Heart right ventricle (tissue), 16 donors: ENCODE measurements around the gene MRPS26. TPM values are rescaled to one million over a fixed set of nuclear protein-coding genes. Genes with fewer than 3 reads are reported as not detected.

ENCODE experiments used
- ATAC-seq, 8 donors: fragments of 200-7000 bp; cut with Tn5 transposase; one replicate each; pipeline ENCODE4 v1.9.1; 2020; ENCODE audit warnings: mild to moderate bottlenecking in 8 of 8, moderate library complexity in 8 of 8, moderate number of reproducible peaks in 1 of 8
- DNase-seq, 2 donors: peaks; one replicate each; pipeline ENCODE4 v3.0.0-alpha.2; 2020
- H3K27ac ChIP-seq, 10 donors: fragments of 200-600 bp; sonication (generic) in 2 of 10; one replicate each; pipeline versions ENCODE4 v1.5.0 to v1.8.0; 2020 to 2022; ENCODE audit warnings: mild to moderate bottlenecking in 3 of 10
- H3K27me3 ChIP-seq, 7 donors: fragments of 200-600 bp; one replicate each; pipeline ENCODE4 v1.8.0; 2021 to 2022; ENCODE audit warnings: mild to moderate bottlenecking in 2 of 7
- H3K36me3 ChIP-seq, 9 donors: fragments of 200-600 bp; sonication (generic) in 1 of 9; one replicate each; pipeline versions ENCODE4 v1.5.0 to v1.8.0; 2020 to 2022; ENCODE audit warnings: mild to moderate bottlenecking in 2 of 9
- H3K4me1 ChIP-seq, 9 donors: fragments of 200-600 bp; sonication (generic) in 1 of 9; one replicate each; pipeline versions ENCODE4 v1.5.0 to v1.8.0; 2020 to 2022; ENCODE audit warnings: mild to moderate bottlenecking in 4 of 9
- H3K4me3 ChIP-seq, 10 donors: fragments of 200-600 bp; sonication (generic) in 2 of 10; one replicate each; pipeline versions ENCODE4 v1.5.0 to v1.8.0; 2020 to 2022; ENCODE audit warnings: mild to moderate bottlenecking in 7 of 10, moderate library complexity in 2 of 10
- H3K9me3 ChIP-seq, 11 donors: fragments of 200-600 bp in 10 of 11; sonication (generic) in 2 of 11; one replicate each; pipeline versions ENCODE4 v1.5.0 to v1.8.0; 2013 to 2022; ENCODE audit warnings: mild to moderate bottlenecking in 2 of 11, control low read depth in 1 of 11, moderate library complexity in 1 of 11
- CTCF ChIP-seq, 9 donors: fragments of 200-600 bp; sonication (generic) in 2 of 9; IDR thresholded peaks; one replicate each; pipeline versions ENCODE4 v1.5.0 to v1.8.0; 2021 to 2022; ENCODE audit warnings: antibody characterized with exemption in 9 of 9, mild to moderate bottlenecking in 5 of 9, moderate library complexity in 1 of 9
- WGBS, 2 donors: extraction: QIAGEN DNeasy Blood & Tissue Kit; methylation state at CpG; one replicate each; pipeline ENCODE4 v1.1.7; 2013; ENCODE audit warnings: inconsistent platforms in 1 of 2; 5-methylcytosine and 5-hydroxymethylcytosine counted together
- intact Hi-C, 10 donors: fragments of 100-400 bp; cut with DNase I; formaldehyde crosslinking; loops; one replicate each; pipeline versions ENCODE4 v1.11.1 to v1.14.2; 2022
- polyA plus RNA-seq, 2 donors: library from polyadenylated mRNA; stranded (reverse); fragments of 200-250 nt; gene quantifications; one replicate each; pipeline ENCODE4 v1.2.3, GENCODE V29; 2013
- total RNA-seq, 10 donors: library from RNA; stranded (reverse); fragmentation: NEBNext Ultra II Directional in 3 of 10; extraction: Animal tissue kit (Norgen Biotek cat#: 25700) in 3 of 10; gene quantifications; one replicate each; pipeline versions ENCODE4 v1.2.1 to v1.2.4, GENCODE V29; 2021 to 2023
- donor health status: Arrhythmogenic right ventricular cardiomyopathy.
- donor health status: ischemic (EF 13 %, LVEDD 7.1; RV severe dilation, severe dysfunction).
- donor health status: healthy with polysubstance abuse.
- donor health status: DM: no; HTN: yes; CAD: no.
- donor health status: DM: no; HTN: no; CAD: no.
- donor health status: ischemic (EF 25% LVEDD 6.9; RV normal size, moderate dysfunction).
- donor health status: ischemic (EF 25% LVEDD 5.7; RV mildly dilated, moderate dysfunction).
- donor health status: healthy.
- donor health status: DM: yes; HTN: yes; CAD: no.
- donor health status: Ischemic cardiomyopathy.
- donor health status: ischemic (EF 35%, LVEDD 5.7; RV mildly dilated, moderate dysfunction).
- donor health status: nonischemic (EF 11% LVEDD 7.7; RV severe dilation, severe dysfunction).
- donor health status: DM: yes; HTN: yes; CAD: no.
- donor health status: PGD.
- donor health status: ischemic (EF 29% LVEDD 5.4; RV normal size, mild dysfunction).
- donor health status: nonischemic (EF 23%, LVEDD 6.1; RV moderate dilation, normal function).

The MRPS26 gene
- total and polyA plus RNA-seq, 12 donors = 39.1 to 119 (median 52.4) TPM

- intact Hi-C loops = no loop called here
- ATAC-seq = no peak
- Histone ChIP-seq H3K4me3 (peak overlapping the region in 1 of 10 donors; percentile 52), H3K27me3 (peaks cover 0 to 53% (median 38%) of the 10 kb centered on the region in 7 donors), H3K9me3 (no peaks in the 10 kb centered on the region), H3K27ac (no peak overlapping the region), H3K36me3 (no peaks in the 10 kb centered on the region), H3K4me1 (peaks cover 0 to 16% (median 0%) of the 10 kb centered on the region in 9 donors)
- WGBS, 2 donors = 58 to 71% methylated on average over 10 of the region's 10 CpGs
- no peak for TF ChIP-seq CTCF (IDR thresholded peaks at IDR 0.05)
- DNase-seq = no peak
Observed at GRCh38 chr20:3093861-3094361, 48.1 kb downstream of the MRPS26 start.

DNA sequence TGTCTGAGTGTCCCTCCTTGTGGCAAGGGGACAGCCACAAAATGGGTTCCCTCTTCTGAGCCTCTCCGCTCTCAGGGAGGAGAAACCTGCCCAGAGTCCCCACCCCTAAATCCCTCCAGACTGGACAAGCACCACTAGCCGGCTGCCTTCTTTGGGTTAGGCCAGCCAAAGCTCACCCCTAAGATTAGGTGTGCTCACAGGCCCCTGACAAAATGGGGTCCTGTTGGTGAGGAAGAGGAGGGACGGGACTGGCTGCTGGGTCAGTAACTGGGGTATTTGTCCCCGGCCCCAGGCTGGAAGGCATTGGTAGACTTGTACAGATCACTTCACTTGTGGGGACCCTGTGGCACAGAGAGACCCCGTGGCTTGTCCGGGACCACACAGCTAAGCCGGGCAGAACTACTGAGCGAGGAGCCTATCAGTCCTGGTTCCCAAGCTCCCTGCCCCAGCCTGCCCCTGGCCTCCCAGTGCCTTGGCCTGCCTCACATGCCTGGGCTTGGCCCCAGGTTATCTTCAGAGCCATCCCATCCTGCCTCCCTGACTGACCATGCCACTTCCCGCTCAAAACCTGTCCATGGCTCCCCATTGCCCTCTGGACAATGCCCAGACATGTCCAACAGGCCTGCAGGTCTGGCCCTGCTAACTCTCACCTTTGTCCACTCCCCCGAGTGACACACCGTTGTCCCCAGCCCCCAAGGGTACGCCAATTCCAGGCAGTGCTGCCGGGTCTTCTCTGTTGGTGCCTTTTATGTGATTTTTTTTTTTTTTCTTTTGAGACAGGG, 49.2 kb downstream of the MRPS26 start:
- peaks cover 0 to 16% (median 0%) of the 10 kb centered on the region in 9 donors for H3K4me1 ChIP-seq
- 90 to 91% methylated on average over 13 of the region's 13 CpGs for WGBS, 2 donors
- DNase-seq (no peak), ATAC-seq (no peak)
- H3K4me3 ChIP-seq = no peak overlapping the region
- H3K27me3 ChIP-seq = peaks cover 0 to 49% (median 35%) of the 10 kb centered on the region in 7 donors
- no peaks in the 10 kb centered on the region for H3K36me3 ChIP-seq
- no peak for TF ChIP-seq CTCF (IDR thresholded peaks at IDR 0.05)
- intact Hi-C loops = no loop called here
- no peaks in the 10 kb centered on the region for H3K9me3 ChIP-seq
- no peak overlapping the region for H3K27ac ChIP-seq

Other genes with a start within 250 kb of the MRPS26 start
- gene CPXM1, start 245.4 kb upstream of the MRPS26 start, total RNA-seq = 1 to 10 TPM in 5 of 10 donors, under 1 TPM in 4, not detected in 1; 0.48 to 4.5 (median 1.4) TPM
- 1 to 10 TPM; 1.2 to 4.9 TPM for gene CPXM1, start 245.4 kb upstream of the MRPS26 start, polyA plus RNA-seq
- gene C20orf141, start 231.1 kb upstream of the MRPS26 start, total RNA-seq = not detected
- gene C20orf141, start 231.1 kb upstream of the MRPS26 start, polyA plus RNA-seq = not detected
- not detected for gene TMEM239, start 229.7 kb upstream of the MRPS26 start, total RNA-seq
- gene TMEM239, start 229.7 kb upstream of the MRPS26 start, polyA plus RNA-seq = not detected
- 10 to 100 TPM in 3 of 10 donors, 1 to 10 TPM in 7; 4.5 to 11.9 (median 6.5) TPM for gene PCED1A, start 205.4 kb upstream of the MRPS26 start, total RNA-seq
- 10 to 100 TPM; 10.3 to 36.9 TPM for gene PCED1A, start 205.4 kb upstream of the MRPS26 start, polyA plus RNA-seq
- 10 to 100 TPM; 13.0 to 22.8 (median 19.3) TPM for gene VPS16, start 205.3 kb upstream of the MRPS26 start, total RNA-seq
- 10 to 100 TPM; 23.6 to 44.7 TPM for gene VPS16, start 205.3 kb upstream of the MRPS26 start, polyA plus RNA-seq
- gene PTPRA, start 172.6 kb upstream of the MRPS26 start, total RNA-seq = 10 to 100 TPM; 22.1 to 37.3 (median 30.1) TPM
- 10 to 100 TPM in 1 of 2 donors, 1 to 10 TPM in 1; 8.9 to 16.7 TPM for gene PTPRA, start 172.6 kb upstream of the MRPS26 start, polyA plus RNA-seq
- under 1 TPM in 1 of 10 donors, not detected in 9; 0.47 TPM for gene GNRH2, start 2.4 kb upstream of the MRPS26 start, total RNA-seq
- not detected for gene GNRH2, start 2.4 kb upstream of the MRPS26 start, polyA plus RNA-seq
- gene OXT, start 25.6 kb downstream of the MRPS26 start, total RNA-seq = 1 to 10 TPM in 1 of 10 donors, under 1 TPM in 2, not detected in 7; 0.56 to 1.3 (median 0.59) TPM
- gene OXT, start 25.6 kb downstream of the MRPS26 start, polyA plus RNA-seq = under 1 TPM in 1 of 2 donors, not detected in 1; 0.35 TPM
- not detected for gene AVP, start 38.7 kb downstream of the MRPS26 start, total RNA-seq
- gene AVP, start 38.7 kb downstream of the MRPS26 start, polyA plus RNA-seq = not detected
- gene FASTKD5, start 113.8 kb downstream of the MRPS26 start, total RNA-seq = 10 to 100 TPM; 22.1 to 32.4 (median 27.9) TPM
- 10 to 100 TPM in 1 of 2 donors, 1 to 10 TPM in 1; 7.5 to 22.7 TPM for gene FASTKD5, start 113.8 kb downstream of the MRPS26 start, polyA plus RNA-seq
- 1 to 10 TPM; 3.0 to 5.9 (median 4.0) TPM for gene UBOX5, start 113.8 kb downstream of the MRPS26 start, total RNA-seq
- gene UBOX5, start 113.8 kb downstream of the MRPS26 start, polyA plus RNA-seq = 1 to 10 TPM; 2.1 to 3.3 TPM
- gene LZTS3, start 127.5 kb downstream of the MRPS26 start, total RNA-seq = 10 to 100 TPM in 4 of 10 donors, 1 to 10 TPM in 6; 7.1 to 27.0 (median 9.7) TPM
- 1 to 10 TPM; 7.9 to 9.1 TPM for gene LZTS3, start 127.5 kb downstream of the MRPS26 start, polyA plus RNA-seq
- gene DDRGK1, start 158.6 kb downstream of the MRPS26 start, total RNA-seq = 10 to 100 TPM; 25.2 to 48.4 (median 29.4) TPM
- gene DDRGK1, start 158.6 kb downstream of the MRPS26 start, polyA plus RNA-seq = 10 to 100 TPM; 31.0 to 77.1 TPM
- gene ITPA, start 163.4 kb downstream of the MRPS26 start, total RNA-seq = 10 to 100 TPM; 15.8 to 26.3 (median 21.5) TPM
- gene ITPA, start 163.4 kb downstream of the MRPS26 start, polyA plus RNA-seq = 10 to 100 TPM; 51.1 to 53.6 TPM
- 1 to 10 TPM in 1 of 10 donors, under 1 TPM in 9; 0.06 to 1.6 (median 0.45) TPM for gene SLC4A11, start 193.1 kb downstream of the MRPS26 start, total RNA-seq
- gene SLC4A11, start 193.1 kb downstream of the MRPS26 start, polyA plus RNA-seq = under 1 TPM; 0.19 to 0.51 TPM